Neural cell (in vitro differentiated cells): ENCODE data around the gene ELF1. TPM values are rescaled to one million over a fixed set of nuclear protein-coding genes. Genes with fewer than 3 reads are reported as not detected.

ENCODE experiments used
- H2AFZ ChIP-seq: fragments of 200-600, 300-800 bp; sonication (generic), shearing (Covaris generic); 2 replicates; pipeline ENCODE4 v1.6.0; 2014; ENCODE audit warnings: low read depth, mild to moderate bottlenecking, antibody characterized with exemption, low read length, moderate library complexity
- H3F3A ChIP-seq: fragments of 200-600 bp; shearing (Covaris generic); 2 replicates; pipeline ENCODE4 v1.6.1; 2016; ENCODE audit warnings: mild to moderate bottlenecking, moderate library complexity, mixed read lengths, antibody characterized with exemption, low read length; ENCODE audit not compliant: insufficient read depth, poor library complexity, severe bottlenecking
- H3K27ac ChIP-seq: fragments of 200-600, 300-800 bp; sonication (generic), shearing (Covaris generic); 2 replicates; pipeline ENCODE4 v1.5.1; 2014; ENCODE audit warnings: mild to moderate bottlenecking, low read length, moderate library complexity
- H3K27me3 ChIP-seq: fragments of 300-800, 200-600 bp; sonication (generic), shearing (Covaris generic); 2 replicates; pipeline ENCODE4 v1.6.0; 2014; ENCODE audit warnings: mild to moderate bottlenecking, low read depth, low read length, moderate library complexity; ENCODE audit not compliant: insufficient read depth
- H3K36me3 ChIP-seq: fragments of 300-800, 200-600 bp; sonication (generic), shearing (Covaris generic); 2 replicates; pipeline ENCODE4 v1.5.1; 2014; ENCODE audit warnings: mild to moderate bottlenecking, antibody characterized with exemption, low read length, moderate library complexity; ENCODE audit not compliant: insufficient read depth
- H3K4me2 ChIP-seq: fragments of 300-800, 200-600 bp; sonication (generic), shearing (Covaris generic); 2 replicates; pipeline ENCODE4 v1.6.0; 2014; ENCODE audit warnings: mild to moderate bottlenecking, low read length
- H3K4me3 ChIP-seq: fragments of 300-800, 200-600 bp; sonication (generic), shearing (Covaris generic); 2 replicates; pipeline ENCODE4 v1.5.1; 2014; ENCODE audit warnings: mild to moderate bottlenecking, low read length, moderate library complexity
- H3K79me2 ChIP-seq: fragments of 200-600 bp; shearing (Covaris generic); replicated peaks from 2 replicates; pipeline ENCODE4 v1.6.0; 2014; ENCODE audit warnings: mild to moderate bottlenecking, low read length, moderate library complexity; ENCODE audit not compliant: insufficient read depth
- H3K9ac ChIP-seq: fragments of 300-800, 200-600 bp; sonication (generic), shearing (Covaris generic); 2 replicates; pipeline ENCODE4 v1.6.1; 2016; ENCODE audit warnings: mild to moderate bottlenecking, low read length, mixed read lengths
- H3K9me2 ChIP-seq: fragments of 200-600 bp; shearing (Covaris generic); 2 replicates; pipeline ENCODE4 v1.6.1; 2016; ENCODE audit warnings: mild to moderate bottlenecking, low read length, mixed read lengths; ENCODE audit not compliant: insufficient read depth
- H3K9me3 ChIP-seq: fragments of 200-600, 300-800 bp; sonication (generic), shearing (Covaris generic); 2 replicates; pipeline ENCODE4 v1.6.1; 2016; ENCODE audit warnings: mild to moderate bottlenecking, mixed run types, low read length, moderate library complexity, mixed read lengths
- H4K20me1 ChIP-seq: fragments of 200-600 bp; shearing (Covaris generic); 2 replicates; pipeline ENCODE4 v1.6.1; 2016; ENCODE audit warnings: mild to moderate bottlenecking, mixed run types; ENCODE audit not compliant: insufficient read depth
- EP300 ChIP-seq: fragments of 450-650 bp; conservative IDR thresholded peaks from 2 replicates; pipeline ENCODE4 v1.6.1; 2014; ENCODE audit warnings: antibody characterized with exemption, mild to moderate bottlenecking, moderate library complexity; ENCODE audit not compliant: poor library complexity, severe bottlenecking
- EZH2 ChIP-seq: fragments of 200-600, 300-800 bp; shearing (Covaris generic), sonication (generic); IDR thresholded peaks from 2 replicates; pipeline ENCODE4 v1.6.1; 2014; ENCODE audit warnings: antibody characterized with exemption, low read length, borderline replicate concordance, mild to moderate bottlenecking; ENCODE audit not compliant: insufficient read depth, poor library complexity, severe bottlenecking
- MXI1 ChIP-seq: fragments of 450-650 bp; conservative IDR thresholded peaks from 2 replicates; pipeline ENCODE4 v1.6.1; 2014; ENCODE audit warnings: antibody characterized with exemption, mild to moderate bottlenecking; ENCODE audit not compliant: poor library complexity, severe bottlenecking
- POLR2AphosphoS5 ChIP-seq: IDR thresholded peaks from 2 replicates; pipeline ENCODE4 v1.6.1; 2012
- RAD21 ChIP-seq: fragments of 450-650 bp; conservative IDR thresholded peaks from 2 replicates; pipeline ENCODE4 v1.6.1; 2014; ENCODE audit warnings: antibody characterized with exemption, mild to moderate bottlenecking, moderate library complexity
- REST ChIP-seq: IDR thresholded peaks from 2 replicates; pipeline ENCODE4 v1.6.1; 2012; ENCODE audit warnings: borderline replicate concordance
- SMC3 ChIP-seq: fragments of 450-650 bp; conservative IDR thresholded peaks from 2 replicates; pipeline ENCODE4 v1.6.1; 2014; ENCODE audit warnings: antibody characterized with exemption, mild to moderate bottlenecking, moderate library complexity; ENCODE audit not compliant: poor library complexity
- TAF1 ChIP-seq: IDR thresholded peaks from 2 replicates; pipeline ENCODE4 v1.6.1; 2012; ENCODE audit warnings: low read depth
- polyA plus RNA-seq: library from polyadenylated mRNA; depleted of rRNA; stranded (reverse); fragments of >200 nt; gene quantifications from 2 replicates; pipeline ENCODE4 v1.2.3, GENCODE V29; 2014
- TF ChIP-seq, protein P1 (sequence below): fragments of 450-650 bp; IDR thresholded peaks from 2 replicates; pipeline ENCODE4 v1.5.1; 2014; ENCODE audit warnings: antibody characterized with exemption, mild to moderate bottlenecking, moderate library complexity; ENCODE audit not compliant: poor library complexity, severe bottlenecking

Gene ELF1
- polyA plus RNA-seq, 1 donor from 2014 or later = 2.0 TPM

DNA sequence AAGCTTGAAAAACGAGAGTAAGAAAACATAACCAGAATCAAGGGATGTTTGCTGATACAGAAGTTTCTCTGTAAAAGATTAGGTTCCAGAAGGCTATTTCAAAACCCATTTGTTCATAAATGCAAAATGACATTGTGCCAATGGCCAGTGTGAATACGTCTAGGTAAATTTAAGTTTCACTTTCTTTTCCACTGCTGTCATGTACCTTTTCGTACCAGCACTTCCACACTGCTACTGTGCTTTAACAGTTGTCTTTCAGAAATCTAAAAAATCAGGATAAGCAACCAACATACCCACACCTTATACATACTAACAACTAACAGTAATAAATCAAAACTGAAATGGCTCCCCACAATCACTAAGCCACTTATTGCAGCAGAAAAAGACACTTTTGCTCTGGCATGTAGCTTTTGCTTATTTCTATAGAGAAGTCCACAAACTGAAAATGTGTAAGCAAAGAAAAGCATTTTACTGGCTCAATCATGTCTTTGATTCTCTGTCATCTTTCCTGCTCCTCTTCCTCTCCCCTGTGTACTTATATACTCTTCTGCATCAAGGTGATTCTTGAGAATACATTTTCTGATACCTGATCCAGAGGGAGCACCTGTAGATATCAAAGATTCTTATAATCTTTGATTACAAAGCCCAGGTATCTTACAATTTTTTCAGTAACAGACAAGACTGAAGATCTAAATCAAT is 34.3 kb downstream of the ELF1 start:
- TF ChIP-seq SMC3 (no peak), TAF1 (no peak), EP300 (no peak), POLR2AphosphoS5 (no peak), MXI1 (no peak), EZH2 (no peak)
- Histone ChIP-seq H3K4me3 (no peak overlapping the region), H3F3A (no peaks in the 10 kb centered on the region), H4K20me1 (no peaks in the 10 kb centered on the region), H3K79me2 (no peaks in the 10 kb centered on the region), H3K4me2 (no peak overlapping the region), H3K27ac (no peak overlapping the region), H2AFZ (no peak overlapping the region), H3K27me3 (no peaks in the 10 kb centered on the region), H3K9me3 (no peaks in the 10 kb centered on the region), H3K9ac (no peak overlapping the region), H3K9me2 (no peaks in the 10 kb centered on the region), H3K36me3 (no peaks in the 10 kb centered on the region)

- H3K9ac ChIP-seq = no peak overlapping the region
- no peak for TF ChIP-seq SMC3
- no peak for TF ChIP-seq EZH2
- no peak for TF ChIP-seq EP300
- TF ChIP-seq TAF1 = no peak
- TF ChIP-seq MXI1 = no peak
- TF ChIP-seq, protein P1, sequence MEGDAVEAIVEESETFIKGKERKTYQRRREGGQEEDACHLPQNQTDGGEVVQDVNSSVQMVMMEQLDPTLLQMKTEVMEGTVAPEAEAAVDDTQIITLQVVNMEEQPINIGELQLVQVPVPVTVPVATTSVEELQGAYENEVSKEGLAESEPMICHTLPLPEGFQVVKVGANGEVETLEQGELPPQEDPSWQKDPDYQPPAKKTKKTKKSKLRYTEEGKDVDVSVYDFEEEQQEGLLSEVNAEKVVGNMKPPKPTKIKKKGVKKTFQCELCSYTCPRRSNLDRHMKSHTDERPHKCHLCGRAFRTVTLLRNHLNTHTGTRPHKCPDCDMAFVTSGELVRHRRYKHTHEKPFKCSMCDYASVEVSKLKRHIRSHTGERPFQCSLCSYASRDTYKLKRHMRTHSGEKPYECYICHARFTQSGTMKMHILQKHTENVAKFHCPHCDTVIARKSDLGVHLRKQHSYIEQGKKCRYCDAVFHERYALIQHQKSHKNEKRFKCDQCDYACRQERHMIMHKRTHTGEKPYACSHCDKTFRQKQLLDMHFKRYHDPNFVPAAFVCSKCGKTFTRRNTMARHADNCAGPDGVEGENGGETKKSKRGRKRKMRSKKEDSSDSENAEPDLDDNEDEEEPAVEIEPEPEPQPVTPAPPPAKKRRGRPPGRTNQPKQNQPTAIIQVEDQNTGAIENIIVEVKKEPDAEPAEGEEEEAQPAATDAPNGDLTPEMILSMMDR = no peak
- TF ChIP-seq REST = no peak
- TF ChIP-seq POLR2AphosphoS5 = no peak
- TF ChIP-seq RAD21 = no peak
- no peaks in the 10 kb centered on the region for H3K27me3 ChIP-seq
- H3K79me2 ChIP-seq = no peaks in the 10 kb centered on the region
- no peaks in the 10 kb centered on the region for H3K9me3 ChIP-seq
- no peak overlapping the region for H3K4me3 ChIP-seq
- H3K27ac ChIP-seq = no peak overlapping the region
- H3K9me2 ChIP-seq = no peaks in the 10 kb centered on the region
- H3K36me3 ChIP-seq = no peaks in the 10 kb centered on the region
- H4K20me1 ChIP-seq = no peaks in the 10 kb centered on the region
- no peak overlapping the region for H3K4me2 ChIP-seq
- H2AFZ ChIP-seq = no peak overlapping the region
- H3F3A ChIP-seq = no peaks in the 10 kb centered on the region
Observed at GRCh38 chr13:40983725-40984667, 35.1 kb downstream of the ELF1 start.
